ENCODE measurements around the gene TMEM87A.
"Not testable (repeated sequence)": the region's sequence is repeated elsewhere in the genome, so short reads cannot be mapped to it uniquely, and the experiment has no call there.

Gene TMEM87A

DNA sequence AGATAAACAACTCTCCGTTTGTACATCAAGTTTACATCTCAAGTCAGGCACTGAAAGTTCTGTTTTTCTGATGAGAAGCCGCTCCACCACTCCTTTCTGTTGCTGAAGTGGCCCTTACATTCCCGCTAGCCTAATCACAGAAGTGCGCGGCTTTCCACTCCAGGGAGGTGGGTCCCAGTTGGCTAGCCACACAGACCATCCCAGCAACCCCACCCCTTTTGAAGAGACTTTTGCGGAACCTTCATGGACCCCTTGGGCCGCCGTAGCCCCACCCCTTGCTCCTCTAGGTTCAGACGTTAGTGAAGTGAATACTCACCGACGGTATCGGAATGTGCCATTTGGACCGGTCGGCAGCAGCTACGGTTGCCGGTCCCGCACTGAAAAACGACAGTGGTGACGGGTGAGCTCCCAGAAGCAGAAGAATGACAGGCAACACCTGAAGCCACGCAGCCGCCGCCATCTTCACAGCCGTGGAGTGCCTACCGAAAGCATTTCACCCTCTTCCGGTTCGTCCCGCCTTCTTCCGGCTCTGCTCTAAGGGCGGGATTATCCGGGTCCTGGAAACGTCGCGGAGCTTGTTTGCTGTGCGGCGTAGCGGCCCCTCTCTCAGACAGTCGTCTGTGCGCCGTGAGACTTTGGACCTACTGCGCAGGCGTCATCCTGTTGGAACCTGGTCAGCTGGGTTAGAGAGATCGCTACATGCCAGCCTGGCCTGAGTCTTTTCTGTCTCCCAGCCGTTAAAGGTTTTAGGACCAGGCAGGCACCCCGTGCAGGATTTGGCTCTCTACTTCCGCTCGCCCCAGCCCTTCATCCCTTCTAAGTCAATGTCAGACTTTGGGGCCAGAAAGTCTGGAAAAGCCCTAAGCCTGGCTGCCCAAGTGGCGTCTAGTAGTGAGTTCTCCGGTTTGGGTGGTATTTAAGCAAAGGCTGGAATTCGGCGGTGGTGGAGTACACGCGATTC lies at the start of gene TMEM87A, which contains the start of gene GANC:
TMEM87A (minus strand) TSS at position 495 of the 961 bp plus-strand sequence; CDS start at position 460, 35 bp downstream.
GANC (plus strand) TSS at position 263 of the 961 bp plus-strand sequence. CDS start 1,281 bp downstream, outside the sequence.
- DNase-seq (ENCODE audit: low read depth), result peak; percentile 97
- in situ Hi-C loops (cut with HindIII; ENCODE audit: low sequenced_read_pairs), result loop anchor here (25.0 kb wide), 1 partner anchor 164 kb away; no protein-coding TSS in a partner anchor
- no peak for TF ChIP-seq CTCF (IDR thresholded peaks at IDR 0.05; ENCODE audit: low read depth, low read length, missing control alignments)
- H3K4me3 ChIP-seq (ENCODE audit: low read depth, low read length), result peak within 1 kb of the TSS; percentile 71

GRCh38 chr15:42319206-42319605 lies 46.0 kb upstream of the TMEM87A start:
- no peak overlapping the region for H3K4me3 ChIP-seq (ENCODE audit: low read depth, low read length)
- TF ChIP-seq CTCF (IDR thresholded peaks at IDR 0.05; ENCODE audit: low read depth, low read length, missing control alignments), result no peak
- in situ Hi-C loops (cut with HindIII; ENCODE audit: low sequenced_read_pairs), result no loop called here
- no peak for DNase-seq (ENCODE audit: low read depth)

GRCh38 chr15:42316282-42316805 lies 43.1 kb upstream of the TMEM87A start:
- DNase-seq (ENCODE audit: low read depth); H3K4me3 ChIP-seq (ENCODE audit: low read depth, low read length); in situ Hi-C loops (cut with HindIII; ENCODE audit: low sequenced_read_pairs): not testable (repeated sequence)

GRCh38 chr15:42315521-42315920 lies 42.3 kb upstream of the TMEM87A start:
- DNase-seq (ENCODE audit: low read depth), result no peak
- no peak for TF ChIP-seq CTCF (IDR thresholded peaks at IDR 0.05; ENCODE audit: low read depth, low read length, missing control alignments)
- in situ Hi-C loops (cut with HindIII; ENCODE audit: low sequenced_read_pairs), result no loop called here
- H3K4me3 ChIP-seq (ENCODE audit: low read depth, low read length), result no peak overlapping the region

GRCh38 chr15:42314818-42315217 lies 41.6 kb upstream of the TMEM87A start:
- no peak overlapping the region for H3K4me3 ChIP-seq (ENCODE audit: low read depth, low read length)
- in situ Hi-C loops (cut with HindIII; ENCODE audit: low sequenced_read_pairs), result no loop called here
- no peak for TF ChIP-seq CTCF (IDR thresholded peaks at IDR 0.05; ENCODE audit: low read depth, low read length, missing control alignments)
- DNase-seq (ENCODE audit: low read depth), result no peak

GRCh38 chr15:42313463-42313862 lies 40.2 kb upstream of the TMEM87A start:
- DNase-seq (ENCODE audit: low read depth), result no peak
- in situ Hi-C loops (cut with HindIII; ENCODE audit: low sequenced_read_pairs), result no loop called here
- no peak overlapping the region for H3K4me3 ChIP-seq (ENCODE audit: low read depth, low read length)
- TF ChIP-seq CTCF (IDR thresholded peaks at IDR 0.05; ENCODE audit: low read depth, low read length, missing control alignments), result no peak

GRCh38 chr15:42306681-42307080 lies 33.4 kb upstream of the TMEM87A start:
- DNase-seq (ENCODE audit: low read depth), result no peak
- no peak overlapping the region for H3K4me3 ChIP-seq (ENCODE audit: low read depth, low read length)
- TF ChIP-seq CTCF (IDR thresholded peaks at IDR 0.05; ENCODE audit: low read depth, low read length, missing control alignments), result no peak
- in situ Hi-C loops (cut with HindIII; ENCODE audit: low sequenced_read_pairs), result no loop called here

DNA sequence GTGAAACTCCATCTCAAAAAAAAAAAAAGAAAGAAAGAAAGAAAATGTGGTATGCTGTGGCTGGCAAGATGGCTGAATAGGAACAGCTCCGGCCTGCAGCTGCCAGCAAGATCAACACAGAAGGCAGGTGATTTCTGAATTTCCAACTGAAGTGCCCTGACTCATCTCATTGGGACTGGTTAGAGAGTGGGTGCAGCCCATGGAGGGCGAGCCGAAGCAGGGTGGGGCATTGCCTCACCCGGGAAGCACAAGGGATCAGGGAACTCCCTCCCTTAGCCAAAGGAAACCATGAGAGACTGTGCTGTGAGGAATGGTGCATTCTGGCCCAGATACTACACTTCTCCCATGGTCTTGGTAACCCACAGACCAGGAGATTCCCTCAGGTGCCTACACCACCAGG lies 27.8 kb upstream of the TMEM87A start:
- DNase-seq (ENCODE audit: low read depth); H3K4me3 ChIP-seq (ENCODE audit: low read depth, low read length); in situ Hi-C loops (cut with HindIII; ENCODE audit: low sequenced_read_pairs): not testable (repeated sequence)

Measured in astrocyte of the cerebellum (primary cell).